ENCODE data around the gene MRPL55. TPM values are rescaled to one million over a fixed set of nuclear protein-coding genes. Genes with fewer than 3 reads are reported as not detected.

MRPL55 gene
- polyA plus RNA-seq, 1 experiment, result 80.8 TPM

DNA sequence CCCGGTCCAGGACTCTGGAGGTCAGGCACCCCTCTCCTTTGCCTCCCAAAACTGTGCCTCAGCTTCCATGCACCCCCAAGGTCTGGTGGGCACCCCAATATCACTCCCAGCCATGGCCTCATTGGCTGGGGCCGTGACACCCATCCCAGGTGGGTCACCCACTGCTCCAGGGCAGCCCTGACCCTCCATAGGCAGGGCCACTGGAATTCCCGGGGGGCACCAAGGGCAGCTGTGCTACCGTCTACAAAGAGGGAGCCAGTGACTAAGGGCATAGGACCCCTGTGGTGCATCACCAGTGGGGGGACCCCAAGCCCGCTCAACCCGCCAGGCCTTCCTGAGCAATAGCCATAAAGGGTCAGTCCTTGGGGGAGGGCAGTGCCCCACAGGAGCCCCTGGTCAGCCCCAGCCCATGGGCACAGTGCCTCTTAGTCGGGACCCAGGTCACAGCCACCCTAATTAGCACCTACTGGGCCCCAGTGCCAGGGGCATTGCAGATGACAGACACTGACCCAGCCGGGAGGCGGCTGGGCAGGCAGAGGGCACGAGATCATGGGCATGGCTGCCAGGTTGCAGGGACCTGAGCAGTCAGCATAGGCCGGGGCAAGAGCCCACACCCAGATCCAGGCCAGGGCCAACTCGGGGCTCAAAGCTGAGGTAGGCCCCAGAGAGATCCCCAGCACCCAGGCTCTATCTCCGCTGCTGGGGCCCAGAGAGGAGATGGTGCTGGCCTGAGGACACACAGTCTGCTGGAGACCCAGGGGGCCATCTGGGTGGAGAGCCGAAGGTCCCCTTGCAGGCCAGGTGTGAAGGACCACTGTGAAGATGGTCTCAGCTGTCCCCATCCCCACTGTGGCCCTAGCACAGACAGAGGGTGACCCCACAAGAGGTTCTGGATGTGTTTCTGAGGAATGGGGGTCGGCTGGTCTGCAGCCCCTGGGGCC lies 45.6 kb downstream of the MRPL55 start:
- DNase-seq (ENCODE audit: low read depth), result no peak
- no peaks in the 10 kb centered on the region for H3K36me3 ChIP-seq (ENCODE audit: control insufficient read depth, insufficient read depth, low read length)
- TF ChIP-seq, protein P1, sequence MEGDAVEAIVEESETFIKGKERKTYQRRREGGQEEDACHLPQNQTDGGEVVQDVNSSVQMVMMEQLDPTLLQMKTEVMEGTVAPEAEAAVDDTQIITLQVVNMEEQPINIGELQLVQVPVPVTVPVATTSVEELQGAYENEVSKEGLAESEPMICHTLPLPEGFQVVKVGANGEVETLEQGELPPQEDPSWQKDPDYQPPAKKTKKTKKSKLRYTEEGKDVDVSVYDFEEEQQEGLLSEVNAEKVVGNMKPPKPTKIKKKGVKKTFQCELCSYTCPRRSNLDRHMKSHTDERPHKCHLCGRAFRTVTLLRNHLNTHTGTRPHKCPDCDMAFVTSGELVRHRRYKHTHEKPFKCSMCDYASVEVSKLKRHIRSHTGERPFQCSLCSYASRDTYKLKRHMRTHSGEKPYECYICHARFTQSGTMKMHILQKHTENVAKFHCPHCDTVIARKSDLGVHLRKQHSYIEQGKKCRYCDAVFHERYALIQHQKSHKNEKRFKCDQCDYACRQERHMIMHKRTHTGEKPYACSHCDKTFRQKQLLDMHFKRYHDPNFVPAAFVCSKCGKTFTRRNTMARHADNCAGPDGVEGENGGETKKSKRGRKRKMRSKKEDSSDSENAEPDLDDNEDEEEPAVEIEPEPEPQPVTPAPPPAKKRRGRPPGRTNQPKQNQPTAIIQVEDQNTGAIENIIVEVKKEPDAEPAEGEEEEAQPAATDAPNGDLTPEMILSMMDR (IDR thresholded peaks at IDR 0.05; ENCODE audit: insufficient read depth, low read depth, low read length), result no peak
- POLR2A ChIA-PET, result no interaction called here
- no peak overlapping the region for H3K4me3 ChIP-seq (ENCODE audit: low read depth, low read length)
- H3K27me3 ChIP-seq (ENCODE audit: control insufficient read depth, insufficient read depth, low read length), result peaks cover 21% of the 10 kb centered on the region
- CTCF ChIA-PET, result no interaction called here

DNA sequence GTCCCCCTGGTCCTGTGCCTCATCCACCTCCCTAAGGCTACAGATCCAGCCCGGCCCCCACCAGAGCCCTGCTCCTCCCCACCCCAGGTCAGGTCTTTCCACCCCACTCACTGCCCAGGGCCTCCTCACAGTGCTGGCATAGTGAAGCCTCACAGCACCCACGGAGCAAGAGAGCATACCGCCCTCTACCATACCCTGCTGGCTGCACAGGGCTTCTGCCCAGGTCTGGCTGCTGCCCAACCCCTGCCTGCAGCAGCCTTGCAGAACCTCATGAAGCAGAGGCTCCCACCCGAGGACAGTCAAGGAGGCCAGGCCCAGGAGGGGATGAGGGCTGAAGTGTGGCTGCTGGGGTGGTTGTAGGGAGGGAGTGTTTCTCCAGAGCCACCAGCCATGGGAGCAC lies 46.3 kb downstream of the MRPL55 start:
- CTCF ChIA-PET, result no interaction called here

DNA sequence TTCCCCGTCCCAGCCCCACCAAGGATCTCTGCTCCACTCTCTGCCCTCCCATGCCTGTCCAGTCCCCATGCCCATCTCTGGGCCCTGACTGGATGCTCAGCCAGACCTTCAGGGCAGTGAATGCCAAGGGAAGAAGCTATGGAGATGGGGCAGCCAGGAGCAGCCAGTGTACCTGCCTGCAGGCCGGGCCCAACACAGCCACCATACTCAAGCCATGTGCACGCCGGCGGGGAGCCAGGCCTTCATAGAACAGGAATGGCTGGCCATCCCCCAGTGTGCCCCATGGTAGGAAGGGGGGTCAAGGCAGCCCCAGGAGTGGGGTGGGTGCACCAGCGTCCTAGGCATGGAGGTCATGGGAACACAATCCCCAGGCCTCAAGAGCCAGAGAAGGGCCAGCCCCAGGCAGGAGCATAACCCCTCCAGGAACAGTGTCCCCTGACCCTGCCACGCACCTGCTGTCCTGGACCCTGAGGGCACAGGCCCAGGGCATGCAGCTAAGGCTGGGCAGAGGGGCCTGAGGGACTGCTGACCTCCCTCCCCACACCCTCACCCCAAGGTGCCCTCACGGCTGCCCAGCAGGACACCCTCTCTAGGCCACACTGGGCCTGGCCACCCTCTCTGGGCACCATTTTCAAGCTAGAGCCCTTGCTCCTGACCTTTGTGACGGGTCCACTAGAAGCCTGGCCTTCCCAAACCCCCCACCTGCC lies 46.9 kb downstream of the MRPL55 start:
- TF ChIP-seq, protein P1 (IDR thresholded peaks at IDR 0.05; ENCODE audit: insufficient read depth, low read depth, low read length), result no peak
- no peaks in the 10 kb centered on the region for H3K36me3 ChIP-seq (ENCODE audit: control insufficient read depth, insufficient read depth, low read length)
- CTCF ChIA-PET, result interaction anchor here (1.4 kb wide), 1 partner anchor 63 kb away, joined by 5 read pairs; no protein-coding TSS in a partner anchor
- no peak for DNase-seq (ENCODE audit: low read depth)
- POLR2A ChIA-PET, result no interaction called here
- no peak overlapping the region for H3K4me3 ChIP-seq (ENCODE audit: low read depth, low read length)
- H3K27me3 ChIP-seq (ENCODE audit: control insufficient read depth, insufficient read depth, low read length), result peaks cover 26% of the 10 kb centered on the region

More for the DNA sequence above, 46.3 kb downstream of the MRPL55 start:
- H3K27me3 ChIP-seq (ENCODE audit: control insufficient read depth, insufficient read depth, low read length), result peaks cover 26% of the 10 kb centered on the region
- H3K36me3 ChIP-seq (ENCODE audit: control insufficient read depth, insufficient read depth, low read length), result no peaks in the 10 kb centered on the region
- DNase-seq (ENCODE audit: low read depth), result no peak
- TF ChIP-seq, protein P1 (IDR thresholded peaks at IDR 0.05; ENCODE audit: insufficient read depth, low read depth, low read length), result no peak
- POLR2A ChIA-PET, result no interaction called here
- no peak overlapping the region for H3K4me3 ChIP-seq (ENCODE audit: low read depth, low read length)

DNA sequence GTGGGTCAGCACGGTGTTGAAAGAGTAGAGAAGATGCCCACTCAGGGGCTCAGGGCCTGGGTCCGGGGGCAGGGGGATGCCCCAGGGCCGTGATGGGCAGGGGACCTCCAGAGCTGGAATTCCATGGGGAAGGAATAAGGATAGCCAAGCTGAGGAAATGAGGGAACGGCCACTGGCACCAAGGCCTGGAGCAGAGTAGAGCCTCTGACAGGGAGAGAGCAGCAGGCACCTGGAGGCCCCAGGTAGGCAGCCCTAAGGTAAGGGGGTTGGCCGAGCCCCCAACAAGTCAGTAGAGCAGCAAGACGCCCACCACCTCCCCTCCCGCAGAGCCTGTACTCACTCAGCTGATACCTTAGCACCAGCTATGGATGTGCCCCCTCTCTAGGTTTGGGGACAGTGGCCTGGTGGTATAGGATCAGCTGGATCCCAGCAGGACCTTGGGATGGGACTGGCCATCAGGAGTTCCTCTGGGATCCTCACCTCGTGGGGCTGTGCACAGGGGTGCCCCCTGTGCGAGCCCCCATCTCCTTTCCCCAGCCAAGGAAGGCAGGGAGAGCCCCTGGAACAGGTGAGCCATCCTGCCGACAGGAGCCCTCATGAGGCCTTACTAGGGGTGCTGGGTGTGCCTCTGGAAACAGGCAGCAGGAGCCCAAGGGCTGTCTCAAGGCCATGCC lies 47.6 kb downstream of the MRPL55 start:
- peaks cover 22% of the 10 kb centered on the region for H3K27me3 ChIP-seq (ENCODE audit: control insufficient read depth, insufficient read depth, low read length)
- POLR2A ChIA-PET, result no interaction called here
- TF ChIP-seq, protein P1 (IDR thresholded peaks at IDR 0.05; ENCODE audit: insufficient read depth, low read depth, low read length), result no peak
- no peaks in the 10 kb centered on the region for H3K36me3 ChIP-seq (ENCODE audit: control insufficient read depth, insufficient read depth, low read length)
- CTCF ChIA-PET, result interaction anchor here (1.4 kb wide), 1 partner anchor 62 kb away, joined by 5 read pairs; no protein-coding TSS in a partner anchor
- no peak overlapping the region for H3K4me3 ChIP-seq (ENCODE audit: low read depth, low read length)
- no peak for DNase-seq (ENCODE audit: low read depth)
